Activated CD8-positive, alpha-beta memory T cell treated with anti-CD3 and anti-CD28 coated beads for 24 hours (primary cell): ENCODE data around the gene HPCAL1.

Source experiments
- DNase-seq: peaks from one replicate; pipeline ENCODE4 v3.0.0-alpha.2; 2020

The HPCAL1 gene

GRCh38 chr2:10392951-10393639, 90.4 kb downstream of the HPCAL1 start:
- DNase-seq: no peak

GRCh38 chr2:10393640-10393982, 90.9 kb downstream of the HPCAL1 start:
- no peak for DNase-seq

- no peak for DNase-seq
Observed at GRCh38 chr2:10395893-10396292, 93.2 kb downstream of the HPCAL1 start.

- DNase-seq: no peak
Observed at GRCh38 chr2:10396464-10396863, 93.8 kb downstream of the HPCAL1 start.

GRCh38 chr2:10397297-10397875, 94.7 kb downstream of the HPCAL1 start:
- no peak for DNase-seq

- no peak for DNase-seq
Observed at GRCh38 chr2:10397878-10398277, 95.2 kb downstream of the HPCAL1 start.

- DNase-seq: no peak
Observed at GRCh38 chr2:10398496-10398895, 95.8 kb downstream of the HPCAL1 start.

- DNase-seq: no peak
Observed at GRCh38 chr2:10399358-10399757, 96.7 kb downstream of the HPCAL1 start.

GRCh38 chr2:10400002-10400401, 97.3 kb downstream of the HPCAL1 start:
- DNase-seq: no peak

- DNase-seq: no peak
Observed at GRCh38 chr2:10400568-10400977, 97.9 kb downstream of the HPCAL1 start.

- no peak for DNase-seq
Observed at GRCh38 chr2:10400978-10401951, 98.6 kb downstream of the HPCAL1 start.

- DNase-seq: no peak
Observed at GRCh38 chr2:10402062-10402585, 99.4 kb downstream of the HPCAL1 start.

GRCh38 chr2:10402653-10403215, 100.0 kb downstream of the HPCAL1 start:
- no peak for DNase-seq

- DNase-seq: no peak
Observed at GRCh38 chr2:10404324-10405143, 101.8 kb downstream of the HPCAL1 start.

- no peak for DNase-seq
Observed at GRCh38 chr2:10405448-10405847, 102.7 kb downstream of the HPCAL1 start.

GRCh38 chr2:10406016-10406415, 103.3 kb downstream of the HPCAL1 start:
- DNase-seq: no peak

GRCh38 chr2:10406491-10407188, 103.9 kb downstream of the HPCAL1 start:
- no peak for DNase-seq

GRCh38 chr2:10407432-10407831, 104.7 kb downstream of the HPCAL1 start:
- DNase-seq: no peak

GRCh38 chr2:10407841-10408648, 105.3 kb downstream of the HPCAL1 start:
- DNase-seq: peak; percentile 82
